Endothelial cell of umbilical vein (primary cell): ENCODE data around the gene CERS6.

Source experiments
- EZH2 ChIP-seq: IDR thresholded peaks from 2 replicates; pipeline ENCODE4 v1.6.1; 2012; ENCODE audit warnings: borderline replicate concordance, low read depth, mild to moderate bottlenecking, moderate library complexity, low read length, inconsistent platforms; ENCODE audit not compliant: severe bottlenecking
- POLR2A ChIP-seq: IDR thresholded peaks from 2 replicates; pipeline ENCODE4 v1.6.1; 2012; ENCODE audit warnings: low read depth, mild to moderate bottlenecking, control low read depth, low read length
- TF ChIP-seq, protein P1 (sequence below), 2 donors: IDR thresholded peaks; 1 replicate in 1 of 2; 2 replicates in 1 of 2; pipeline ENCODE4 v1.5.1; 2011; ENCODE audit warnings: low read length in 2 of 2, mild to moderate bottlenecking in 2 of 2, moderate library complexity in 2 of 2, control low read depth in 1 of 2, inconsistent platforms in 1 of 2, low read depth in 1 of 2; ENCODE audit not compliant: insufficient read depth in 1 of 2; ENCODE audit errors: extremely low read depth in 1 of 2

- TF ChIP-seq, protein P1, sequence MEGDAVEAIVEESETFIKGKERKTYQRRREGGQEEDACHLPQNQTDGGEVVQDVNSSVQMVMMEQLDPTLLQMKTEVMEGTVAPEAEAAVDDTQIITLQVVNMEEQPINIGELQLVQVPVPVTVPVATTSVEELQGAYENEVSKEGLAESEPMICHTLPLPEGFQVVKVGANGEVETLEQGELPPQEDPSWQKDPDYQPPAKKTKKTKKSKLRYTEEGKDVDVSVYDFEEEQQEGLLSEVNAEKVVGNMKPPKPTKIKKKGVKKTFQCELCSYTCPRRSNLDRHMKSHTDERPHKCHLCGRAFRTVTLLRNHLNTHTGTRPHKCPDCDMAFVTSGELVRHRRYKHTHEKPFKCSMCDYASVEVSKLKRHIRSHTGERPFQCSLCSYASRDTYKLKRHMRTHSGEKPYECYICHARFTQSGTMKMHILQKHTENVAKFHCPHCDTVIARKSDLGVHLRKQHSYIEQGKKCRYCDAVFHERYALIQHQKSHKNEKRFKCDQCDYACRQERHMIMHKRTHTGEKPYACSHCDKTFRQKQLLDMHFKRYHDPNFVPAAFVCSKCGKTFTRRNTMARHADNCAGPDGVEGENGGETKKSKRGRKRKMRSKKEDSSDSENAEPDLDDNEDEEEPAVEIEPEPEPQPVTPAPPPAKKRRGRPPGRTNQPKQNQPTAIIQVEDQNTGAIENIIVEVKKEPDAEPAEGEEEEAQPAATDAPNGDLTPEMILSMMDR (IDR thresholded peaks at IDR 0.05; ENCODE audit: extremely low read depth in 1 of 2, insufficient read depth in 1 of 2, low read depth in 1 of 2, low read length in 2 of 2), result no peak
- TF ChIP-seq EZH2 (no peak), POLR2A (no peak)
Observed at GRCh38 chr2:168802859-168803725, 347.0 kb downstream of the CERS6 start.
